Hindlimb muscle (tissue), 1 donor: ENCODE data around the gene REL. TPM values are rescaled to one million over a fixed set of nuclear protein-coding genes. Genes with fewer than 3 reads are reported as not detected.

Experiments
- DNase-seq: peaks from one replicate; pipeline ENCODE4 v3.0.0-alpha.2; 2013
- polyA plus RNA-seq: library from polyadenylated mRNA; unstranded; fragments of 120-200 nt; gene quantifications from one replicate; pipeline ENCODE4 v1.2.1, GENCODE V29; 2013; ENCODE audit not compliant: insufficient read length

REL gene
- polyA plus RNA-seq, 1 donor, result 5.2 TPM

DNA sequence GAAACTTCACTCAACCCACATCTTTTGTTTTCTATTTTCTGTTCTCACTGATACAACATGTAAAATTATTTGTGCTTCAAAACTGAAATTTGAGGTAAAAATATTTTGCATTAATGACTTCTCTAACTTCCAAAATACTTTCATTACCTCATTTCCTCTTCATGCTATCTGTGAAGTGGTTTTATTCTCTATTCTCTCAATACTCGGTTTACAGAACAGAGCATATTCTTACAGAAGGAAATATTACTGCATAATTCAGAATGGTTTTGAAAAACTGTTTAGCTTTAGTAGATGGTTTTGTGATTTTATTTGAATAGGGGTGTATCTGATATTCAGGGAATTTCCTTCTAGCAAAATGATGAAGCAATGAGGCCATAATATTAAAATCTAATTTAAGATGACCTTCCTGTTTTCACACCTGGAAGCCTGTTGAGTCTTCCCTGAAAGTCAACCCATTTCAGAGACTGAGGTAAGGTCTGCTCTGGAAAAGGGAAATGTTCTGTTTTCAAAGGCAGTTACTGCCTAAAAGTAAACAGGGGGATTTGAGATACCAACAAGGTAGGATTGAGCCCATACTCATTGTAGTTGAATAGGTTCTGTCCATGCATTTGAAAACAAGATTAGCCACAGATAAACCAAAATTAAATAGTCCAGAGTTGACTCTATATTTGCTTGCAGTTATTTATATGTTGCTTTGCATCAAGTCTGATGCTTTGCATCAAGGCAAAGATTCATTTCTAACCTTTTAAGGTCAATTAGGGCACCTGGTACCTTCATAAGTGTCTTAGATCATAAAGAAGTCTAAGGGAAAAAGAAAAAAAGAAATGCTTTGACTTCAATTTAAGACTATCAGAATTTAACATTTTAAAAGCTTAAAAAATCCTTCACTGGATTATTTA is 85.4 kb downstream of the REL start:
- no peak for DNase-seq

DNA sequence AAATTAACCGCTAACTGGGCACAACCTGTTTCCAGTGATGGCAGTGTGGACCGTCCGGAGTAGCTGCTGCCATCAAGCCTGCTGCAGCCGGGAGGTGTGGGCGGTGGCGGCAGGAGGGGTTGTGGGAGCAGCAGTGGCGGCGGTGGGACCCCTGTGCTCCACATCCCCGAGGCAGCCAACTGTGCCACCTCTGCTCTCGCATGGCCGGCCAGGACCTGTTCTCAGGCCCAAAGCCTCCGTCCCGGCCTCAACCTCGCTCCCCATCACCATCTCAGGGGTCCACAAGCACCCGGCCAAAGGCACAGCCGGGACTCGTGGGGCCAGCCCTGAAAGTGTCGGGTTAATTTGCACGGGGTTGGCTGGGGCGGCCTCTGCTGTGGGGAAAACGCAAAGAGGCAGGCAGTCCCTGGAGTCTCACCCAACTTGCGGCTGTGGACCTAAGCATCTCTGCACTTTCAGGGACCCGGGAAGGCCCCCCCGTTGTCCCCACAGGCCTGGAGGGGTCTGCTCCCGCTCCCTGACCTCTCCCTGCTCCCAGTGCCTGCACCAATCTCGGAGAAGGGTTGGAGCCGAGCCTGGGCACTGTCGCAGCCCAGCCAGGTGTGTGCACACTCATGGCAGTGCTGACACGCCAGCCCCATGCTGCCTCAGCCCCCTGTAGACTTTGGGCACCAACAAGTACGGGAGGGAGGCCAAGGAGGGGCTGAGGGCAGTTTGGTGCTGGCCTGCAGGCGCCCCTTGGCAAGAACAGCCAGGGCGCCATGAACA is 91.7 kb downstream of the REL start:
- DNase-seq, result no peak

DNA sequence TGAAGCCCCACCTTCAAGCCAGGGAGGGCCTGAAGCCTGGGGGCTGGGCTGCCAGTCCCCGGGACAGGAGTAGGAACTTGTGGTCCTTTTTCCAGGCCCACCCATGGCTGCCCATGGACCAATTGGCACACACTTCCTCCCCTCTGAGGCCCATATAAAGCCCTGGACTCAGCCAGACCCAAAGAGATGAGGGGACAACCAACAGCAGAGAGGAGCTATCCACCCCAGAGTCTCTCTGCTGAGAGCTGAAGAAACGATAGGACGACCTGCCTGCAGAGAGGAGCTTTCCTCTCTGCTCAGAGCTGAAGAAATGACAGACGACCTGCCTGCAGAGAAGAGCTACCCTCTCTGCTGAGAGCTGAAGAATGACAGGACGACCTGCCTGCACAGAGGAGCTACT is 92.3 kb downstream of the REL start:
- DNase-seq, result no peak

GRCh38 chr2:60974652-60975051 is 93.3 kb downstream of the REL start:
- DNase-seq, result no peak

Other genes starting within 250 kb of the REL start
- 13.1 TPM for gene PAPOLG, start 125.3 kb upstream of the REL start, polyA plus RNA-seq
- 20.7 TPM for gene PEX13, start 136.1 kb downstream of the REL start, polyA plus RNA-seq
- gene PUS10, start 136.7 kb downstream of the REL start, polyA plus RNA-seq, result 5.9 TPM
- gene SANBR, start 184.3 kb downstream of the REL start, polyA plus RNA-seq, result 12.2 TPM